GM21717 (cell line): ENCODE measurements around the gene IGDCC3.

Experiments
- ATAC-seq: cut with Tn5 transposase; IDR thresholded peaks from one replicate; pipeline ENCODE4 v1.9.1; 2021; ENCODE audit warnings: mild to moderate bottlenecking, moderate library complexity; ENCODE audit not compliant: unreplicated experiment

IGDCC3 gene

GRCh38 chr15:65344914-65345275 lies 32.9 kb downstream of the IGDCC3 start:
- ATAC-seq = no peak

DNA sequence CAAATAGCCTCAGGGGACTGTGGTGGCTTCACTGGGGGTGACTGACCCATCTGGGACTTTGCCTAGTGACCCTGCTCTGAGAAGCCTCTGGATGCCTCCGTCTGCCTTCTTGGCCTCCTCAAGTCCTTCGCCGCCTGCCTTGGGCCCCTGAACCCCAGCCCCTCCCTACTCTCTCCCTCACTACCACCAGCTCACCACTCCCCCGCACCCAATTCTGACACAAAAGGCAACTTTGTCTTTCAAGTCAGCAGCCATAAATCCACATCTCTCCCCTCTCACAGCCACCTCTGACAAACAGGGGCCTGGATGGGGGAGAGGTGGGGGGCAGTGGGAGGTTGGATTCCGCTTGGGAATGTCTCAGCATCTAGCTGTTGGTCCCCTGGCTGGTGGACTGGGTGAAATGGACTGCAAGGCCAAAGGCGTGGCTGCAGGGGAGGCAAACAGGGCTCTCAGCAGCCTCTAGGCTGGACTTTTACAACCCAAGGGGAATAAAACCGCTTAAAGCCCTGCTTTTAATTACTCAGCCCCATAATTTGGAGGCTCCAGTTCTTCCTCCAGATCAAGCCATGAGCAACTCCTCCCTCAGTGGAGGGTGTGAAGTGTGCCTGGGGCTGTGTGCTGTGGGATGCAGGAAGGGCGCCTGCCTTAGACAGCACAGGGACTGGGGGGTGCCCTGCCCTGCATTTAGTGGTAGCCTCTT lies 33.4 kb downstream of the IGDCC3 start:
- ATAC-seq = no peak

DNA sequence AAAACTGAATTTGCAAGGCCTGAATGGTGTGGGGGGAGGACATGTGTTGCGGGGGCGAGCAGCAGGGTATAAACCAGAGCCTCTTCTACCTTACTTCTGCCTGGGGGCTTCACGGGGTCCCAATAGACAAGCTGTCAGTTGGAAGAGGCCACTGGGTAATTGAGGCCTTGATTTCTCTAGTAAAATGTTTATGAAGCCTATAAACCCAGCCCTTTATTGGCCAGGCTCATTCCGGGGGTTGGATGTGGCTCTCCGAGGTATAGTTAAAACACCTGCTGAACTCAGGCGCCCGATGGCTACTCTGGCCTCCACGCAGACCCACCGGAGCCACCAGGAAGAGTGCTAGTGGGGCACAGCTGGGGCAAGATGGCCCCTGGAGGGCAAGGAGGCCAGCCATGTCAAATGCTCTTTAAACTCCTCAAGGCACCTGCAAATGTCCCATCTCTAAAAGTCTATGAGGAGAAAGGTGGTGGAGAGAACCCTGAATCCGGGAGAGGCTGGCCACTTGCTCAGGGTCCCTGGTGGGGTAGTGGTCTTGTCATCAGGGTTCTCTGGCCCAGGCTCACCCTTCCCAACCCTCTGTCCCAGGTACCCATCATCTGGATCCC lies 34.3 kb downstream of the IGDCC3 start:
- no peak for ATAC-seq

DNA sequence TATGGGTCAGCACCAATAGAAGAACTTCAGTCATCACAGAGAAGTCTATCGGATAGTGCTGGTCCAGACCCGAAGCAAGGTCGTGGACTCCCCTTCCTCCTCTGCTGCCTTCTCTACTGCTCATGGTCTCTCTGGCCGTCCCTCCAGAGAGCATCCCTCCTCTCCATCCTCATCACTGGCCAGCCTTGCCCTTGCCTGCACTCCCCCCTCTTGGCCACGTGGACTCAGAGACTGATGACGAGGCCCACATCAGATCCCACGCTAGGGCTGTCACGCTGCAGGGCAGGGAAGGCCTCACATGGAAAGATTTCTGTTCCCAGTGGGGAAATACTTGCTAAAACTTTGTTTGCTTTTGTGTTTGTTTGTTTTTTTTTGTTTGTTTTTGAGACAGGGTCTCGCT lies 35.3 kb downstream of the IGDCC3 start:
- ATAC-seq = no peak

DNA sequence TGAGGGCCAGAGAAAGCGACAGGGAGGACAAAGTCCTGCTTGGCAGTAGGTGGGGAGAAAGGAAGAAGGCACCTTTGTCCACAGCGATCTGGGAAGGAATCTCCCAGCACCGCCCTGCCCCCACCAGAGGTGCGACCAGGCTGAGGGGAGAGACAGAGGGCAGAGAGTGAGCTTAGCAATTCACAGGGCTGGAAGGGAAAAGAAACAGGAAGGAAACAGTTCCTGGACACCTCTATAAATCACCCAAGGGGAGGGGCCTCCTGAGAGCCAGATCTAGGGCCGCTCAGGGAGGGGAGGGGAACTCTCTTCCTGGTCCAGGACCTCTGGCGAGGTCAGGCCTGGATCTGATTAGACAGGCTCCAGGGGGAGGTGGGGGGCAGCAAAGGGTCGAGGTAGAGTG lies 37.9 kb downstream of the IGDCC3 start:
- ATAC-seq = no peak

GRCh38 chr15:65339416-65339815 lies 38.4 kb downstream of the IGDCC3 start:
- no peak for ATAC-seq

DNA sequence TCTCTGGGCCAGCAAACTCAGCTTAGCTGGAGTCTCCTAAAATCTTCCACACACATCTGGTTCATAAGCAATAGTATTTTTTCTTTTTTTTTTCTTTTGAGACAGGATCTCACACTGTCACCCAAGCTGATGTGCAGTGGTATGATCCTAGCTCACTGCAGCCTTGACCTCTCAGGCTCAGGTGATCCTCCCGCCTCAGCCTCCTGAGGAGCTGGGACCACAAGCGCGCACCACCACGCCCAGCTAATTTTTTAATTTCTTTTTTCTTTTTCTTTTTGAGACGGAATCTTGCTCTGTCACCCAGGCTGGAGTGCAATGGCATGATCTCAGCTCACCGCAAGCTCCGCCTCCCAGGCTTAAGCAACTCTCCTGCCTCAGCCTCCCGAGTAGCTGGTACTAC lies 39.0 kb downstream of the IGDCC3 start:
- no peak for ATAC-seq

DNA sequence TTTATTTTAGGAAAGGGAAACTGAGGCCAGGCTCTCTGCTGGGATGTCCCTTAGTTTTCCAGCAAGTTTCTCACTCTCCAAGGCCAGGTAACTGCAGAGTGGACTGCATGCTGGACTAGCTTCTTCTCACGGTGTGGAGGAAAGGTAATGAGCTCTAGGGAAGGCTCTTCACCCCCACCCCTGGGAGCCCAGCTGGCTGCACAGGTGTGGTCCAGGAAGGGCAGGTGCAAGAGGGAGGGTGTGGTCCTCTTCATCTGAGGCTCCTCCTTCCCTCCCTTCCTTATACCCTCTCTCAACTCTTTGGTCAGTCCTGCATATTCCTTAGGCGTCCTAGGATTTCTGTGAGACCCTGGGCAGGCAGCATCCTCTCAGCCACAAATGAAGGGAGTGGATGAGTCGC lies 39.4 kb downstream of the IGDCC3 start:
- ATAC-seq = no peak

GRCh38 chr15:65337436-65338070 lies 40.2 kb downstream of the IGDCC3 start:
- no peak for ATAC-seq

- no peak for ATAC-seq
Measured at GRCh38 chr15:65336493-65337435, 41.0 kb downstream of the IGDCC3 start.

- no peak for ATAC-seq
Measured at GRCh38 chr15:65335278-65336055, 42.3 kb downstream of the IGDCC3 start.

DNA sequence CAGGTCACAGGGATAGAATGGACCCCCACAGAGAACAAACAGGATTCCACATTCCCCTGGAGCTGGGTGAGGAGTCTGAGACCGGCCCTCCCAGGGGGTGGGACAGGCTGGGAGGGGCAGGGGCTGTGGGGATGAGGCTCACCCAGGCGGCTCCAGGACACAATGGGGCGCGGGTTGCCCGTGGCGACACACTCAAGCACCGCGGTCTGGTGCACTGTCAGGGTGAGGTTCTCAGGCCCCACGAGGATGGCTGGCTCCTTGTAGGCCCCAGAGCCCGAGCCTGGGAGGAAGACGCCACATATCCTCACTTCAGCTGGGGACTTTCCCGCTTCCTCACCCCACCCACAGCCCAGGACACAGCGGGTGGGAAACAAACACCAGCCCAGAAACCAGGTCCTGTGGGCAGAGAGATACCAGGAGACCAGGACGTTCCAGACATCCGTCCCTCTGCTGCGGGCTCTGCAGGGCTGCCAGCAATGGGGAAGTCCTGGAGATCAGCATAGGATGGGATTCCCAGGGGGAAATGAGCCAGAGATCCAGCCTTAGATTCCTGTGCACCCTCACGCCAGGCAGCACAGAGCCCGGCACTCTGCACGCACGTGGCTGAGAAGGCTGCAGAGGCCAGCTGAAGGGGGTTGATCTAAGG lies 43.1 kb downstream of the IGDCC3 start:
- no peak for ATAC-seq

GRCh38 chr15:65333856-65334255 lies 43.9 kb downstream of the IGDCC3 start:
- ATAC-seq = no peak

GRCh38 chr15:65333148-65333820 lies 44.5 kb downstream of the IGDCC3 start:
- ATAC-seq = no peak

GRCh38 chr15:65332391-65333147 lies 45.2 kb downstream of the IGDCC3 start:
- no peak for ATAC-seq

DNA sequence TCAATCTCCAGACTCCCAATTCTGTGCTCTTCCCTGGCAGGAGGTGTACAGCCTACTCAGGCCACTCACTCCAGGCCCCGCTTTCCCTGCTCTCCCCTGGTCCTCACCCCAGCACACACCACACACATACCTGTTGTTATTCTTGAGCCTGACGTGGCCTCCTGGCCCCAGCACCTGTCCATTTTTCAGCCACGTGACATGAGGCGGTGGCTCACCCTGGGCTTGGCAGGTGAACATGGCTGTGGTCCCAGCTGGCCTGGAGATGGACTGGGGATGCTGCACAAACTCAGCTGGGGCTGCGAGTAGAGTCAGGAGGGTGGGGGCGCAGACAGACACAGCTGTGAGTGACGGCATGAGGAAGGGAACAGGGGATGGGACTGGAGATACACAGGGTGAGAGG lies 46.0 kb downstream of the IGDCC3 start:
- ATAC-seq = no peak

- no peak for ATAC-seq
Measured at GRCh38 chr15:65330934-65331645, 46.7 kb downstream of the IGDCC3 start.
